ENCODE results near the gene CDH13. TPM values are rescaled to one million over a fixed set of nuclear protein-coding genes. Genes with fewer than 3 reads are reported as not detected.

The CDH13 gene
- total RNA-seq, 1 donor from 2014 or later = not detected

GRCh38 chr16:82735673-82736091, 108.9 kb downstream of the CDH13 start:
- H3K4me1 Mint-ChIP-seq = no peaks in the 10 kb centered on the region
- H3K4me3 Mint-ChIP-seq = no peak overlapping the region
- peaks cover 12% of the 10 kb centered on the region for H3K27me3 Mint-ChIP-seq
- no peak overlapping the region for H3K27ac Mint-ChIP-seq
- H3K9me3 Mint-ChIP-seq = peaks cover 4% of the 10 kb centered on the region
- DNase-seq = no peak
- intact Hi-C loops (cut with micrococcal nuclease) = no loop called here
- H3K36me3 Mint-ChIP-seq (ENCODE audit: low read depth) = no peaks in the 10 kb centered on the region

DNA sequence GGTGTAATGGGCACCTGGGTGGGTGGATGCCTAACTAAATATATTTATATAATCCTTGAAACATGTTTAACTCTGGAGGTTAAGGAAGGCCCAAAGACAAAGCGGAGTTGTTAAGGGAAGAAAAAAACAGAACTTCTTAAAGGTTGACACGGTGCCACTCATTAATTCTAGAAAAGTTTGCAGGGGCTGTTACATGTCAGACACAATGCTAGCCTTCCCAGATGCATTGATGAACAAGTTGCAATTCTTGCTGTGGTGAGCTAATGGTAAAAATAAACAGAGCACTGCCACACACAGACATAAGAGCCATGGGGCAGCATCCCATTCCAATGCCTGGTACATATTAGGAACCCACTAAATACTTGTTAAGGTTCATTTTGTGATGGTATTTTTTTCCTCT, 109.5 kb downstream of the CDH13 start:
- Mint-ChIP-seq H3K4me3 (no peak overlapping the region), H3K27me3 (peaks cover 17% of the 10 kb centered on the region), H3K4me1 (no peaks in the 10 kb centered on the region), H3K27ac (no peak overlapping the region), H3K9me3 (peaks cover 4% of the 10 kb centered on the region), H3K36me3 (ENCODE audit: low read depth) (no peaks in the 10 kb centered on the region)
- intact Hi-C loops (cut with micrococcal nuclease) = no loop called here
- no peak for DNase-seq

- Mint-ChIP-seq H3K9me3 (no peaks in the 10 kb centered on the region), H3K4me3 (no peak overlapping the region), H3K27ac (no peak overlapping the region), H3K36me3 (ENCODE audit: low read depth) (no peaks in the 10 kb centered on the region), H3K4me1 (no peaks in the 10 kb centered on the region), H3K27me3 (peaks cover 17% of the 10 kb centered on the region)
- intact Hi-C loops (cut with micrococcal nuclease) = no loop called here
- DNase-seq = no peak
These were observed 111.9 kb downstream of the CDH13 start for GRCh38 chr16:82738699-82739098.

DNA sequence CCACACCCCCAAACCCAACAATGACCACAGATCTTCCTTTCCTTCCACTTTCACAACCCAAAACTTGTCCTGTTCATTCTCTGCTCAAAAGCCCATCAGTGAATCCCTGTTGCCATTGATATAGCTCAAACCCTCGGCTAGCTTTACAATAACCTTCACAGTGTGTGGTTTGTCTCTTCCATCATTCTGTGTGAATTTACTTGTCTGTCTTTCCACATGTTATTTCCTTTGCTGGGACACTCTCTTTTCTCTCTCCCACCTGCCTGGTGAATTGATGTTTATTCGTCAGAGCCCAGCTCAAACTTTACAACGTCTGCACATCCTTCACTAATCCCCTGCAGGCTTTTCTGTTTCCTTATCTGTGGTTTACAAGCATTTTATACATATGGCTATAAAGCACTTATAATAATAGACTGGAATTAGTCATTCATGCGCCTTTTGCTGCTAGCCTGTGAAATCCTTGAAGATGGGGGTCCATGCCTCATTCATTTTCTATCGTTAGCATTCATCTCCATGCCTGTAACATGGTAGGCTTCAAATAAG, 114.4 kb downstream of the CDH13 start:
- Mint-ChIP-seq H3K36me3 (ENCODE audit: low read depth) (no peaks in the 10 kb centered on the region), H3K27ac (no peak overlapping the region), H3K9me3 (no peaks in the 10 kb centered on the region), H3K4me3 (no peak overlapping the region), H3K4me1 (no peaks in the 10 kb centered on the region), H3K27me3 (peaks cover 23% of the 10 kb centered on the region)
- no peak for DNase-seq
- intact Hi-C loops (cut with micrococcal nuclease) = no loop called here

- intact Hi-C loops (cut with micrococcal nuclease) = no loop called here
- H3K9me3 Mint-ChIP-seq = no peaks in the 10 kb centered on the region
- peaks cover 1% of the 10 kb centered on the region for H3K4me1 Mint-ChIP-seq
- no peaks in the 10 kb centered on the region for H3K36me3 Mint-ChIP-seq (ENCODE audit: low read depth)
- H3K4me3 Mint-ChIP-seq = no peak overlapping the region
- no peak overlapping the region for H3K27ac Mint-ChIP-seq
- peaks cover 26% of the 10 kb centered on the region for H3K27me3 Mint-ChIP-seq
- DNase-seq = no peak
These were observed 118.2 kb downstream of the CDH13 start for GRCh38 chr16:82744958-82745357.

GRCh38 chr16:82748026-82748425, 121.3 kb downstream of the CDH13 start:
- no peak for DNase-seq
- H3K27ac Mint-ChIP-seq = no peak overlapping the region
- H3K9me3 Mint-ChIP-seq = no peaks in the 10 kb centered on the region
- H3K27me3 Mint-ChIP-seq = peaks cover 28% of the 10 kb centered on the region
- intact Hi-C loops (cut with micrococcal nuclease) = no loop called here
- H3K36me3 Mint-ChIP-seq (ENCODE audit: low read depth) = no peaks in the 10 kb centered on the region
- H3K4me1 Mint-ChIP-seq = peaks cover 4% of the 10 kb centered on the region
- no peak overlapping the region for H3K4me3 Mint-ChIP-seq

- Mint-ChIP-seq H3K4me1 (peaks cover 4% of the 10 kb centered on the region), H3K27ac (no peak overlapping the region), H3K36me3 (ENCODE audit: low read depth) (no peaks in the 10 kb centered on the region), H3K9me3 (no peaks in the 10 kb centered on the region), H3K4me3 (no peak overlapping the region), H3K27me3 (peaks cover 26% of the 10 kb centered on the region)
- DNase-seq = no peak
- intact Hi-C loops (cut with micrococcal nuclease) = no loop called here
These were observed 123.3 kb downstream of the CDH13 start for GRCh38 chr16:82750068-82750467.

- DNase-seq = no peak
- H3K4me3 Mint-ChIP-seq = no peak overlapping the region
- H3K27me3 Mint-ChIP-seq = peaks cover 25% of the 10 kb centered on the region
- intact Hi-C loops (cut with micrococcal nuclease) = no loop called here
- no peak overlapping the region for H3K27ac Mint-ChIP-seq
- peaks cover 4% of the 10 kb centered on the region for H3K4me1 Mint-ChIP-seq
- H3K36me3 Mint-ChIP-seq (ENCODE audit: low read depth) = no peaks in the 10 kb centered on the region
- no peaks in the 10 kb centered on the region for H3K9me3 Mint-ChIP-seq
These were observed 124.3 kb downstream of the CDH13 start for GRCh38 chr16:82751020-82751419.

DNA sequence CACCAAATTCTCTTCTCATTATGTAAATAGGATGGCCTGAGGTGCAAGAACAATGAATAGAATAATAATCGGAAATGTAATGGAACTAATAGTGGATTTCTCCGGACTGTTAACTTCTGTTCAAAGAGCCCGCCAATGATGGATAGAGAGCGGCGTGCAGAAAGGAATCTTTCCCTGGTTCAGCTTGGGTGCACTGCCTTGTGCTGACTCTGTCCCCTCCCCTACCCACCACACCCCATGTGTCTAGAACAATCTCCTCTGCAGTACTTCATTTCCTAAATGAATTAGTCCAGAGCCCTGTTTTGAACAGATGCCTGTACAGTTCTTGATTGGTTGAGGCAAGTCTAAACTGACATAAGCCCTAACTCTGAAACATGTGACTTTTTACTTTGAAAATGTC, 125.4 kb downstream of the CDH13 start:
- H3K36me3 Mint-ChIP-seq (ENCODE audit: low read depth) = no peaks in the 10 kb centered on the region
- no peak for DNase-seq
- no peak overlapping the region for H3K27ac Mint-ChIP-seq
- intact Hi-C loops (cut with micrococcal nuclease) = no loop called here
- H3K9me3 Mint-ChIP-seq = no peaks in the 10 kb centered on the region
- no peak overlapping the region for H3K4me3 Mint-ChIP-seq
- peaks cover 25% of the 10 kb centered on the region for H3K27me3 Mint-ChIP-seq
- peaks cover 4% of the 10 kb centered on the region for H3K4me1 Mint-ChIP-seq

- Mint-ChIP-seq H3K36me3 (ENCODE audit: low read depth) (no peaks in the 10 kb centered on the region), H3K9me3 (no peaks in the 10 kb centered on the region), H3K27ac (no peak overlapping the region), H3K4me1 (peaks cover 4% of the 10 kb centered on the region), H3K4me3 (no peak overlapping the region), H3K27me3 (peaks cover 18% of the 10 kb centered on the region)
- intact Hi-C loops (cut with micrococcal nuclease) = no loop called here
- DNase-seq = no peak
These were observed 127.1 kb downstream of the CDH13 start for GRCh38 chr16:82753821-82754220.

- no peak for DNase-seq
- peaks cover 13% of the 10 kb centered on the region for H3K27me3 Mint-ChIP-seq
- peaks cover 4% of the 10 kb centered on the region for H3K4me1 Mint-ChIP-seq
- H3K9me3 Mint-ChIP-seq = no peaks in the 10 kb centered on the region
- H3K27ac Mint-ChIP-seq = no peak overlapping the region
- intact Hi-C loops (cut with micrococcal nuclease) = no loop called here
- no peaks in the 10 kb centered on the region for H3K36me3 Mint-ChIP-seq (ENCODE audit: low read depth)
- H3K4me3 Mint-ChIP-seq = no peak overlapping the region
These were observed 128.1 kb downstream of the CDH13 start for GRCh38 chr16:82754716-82755513.

DNA sequence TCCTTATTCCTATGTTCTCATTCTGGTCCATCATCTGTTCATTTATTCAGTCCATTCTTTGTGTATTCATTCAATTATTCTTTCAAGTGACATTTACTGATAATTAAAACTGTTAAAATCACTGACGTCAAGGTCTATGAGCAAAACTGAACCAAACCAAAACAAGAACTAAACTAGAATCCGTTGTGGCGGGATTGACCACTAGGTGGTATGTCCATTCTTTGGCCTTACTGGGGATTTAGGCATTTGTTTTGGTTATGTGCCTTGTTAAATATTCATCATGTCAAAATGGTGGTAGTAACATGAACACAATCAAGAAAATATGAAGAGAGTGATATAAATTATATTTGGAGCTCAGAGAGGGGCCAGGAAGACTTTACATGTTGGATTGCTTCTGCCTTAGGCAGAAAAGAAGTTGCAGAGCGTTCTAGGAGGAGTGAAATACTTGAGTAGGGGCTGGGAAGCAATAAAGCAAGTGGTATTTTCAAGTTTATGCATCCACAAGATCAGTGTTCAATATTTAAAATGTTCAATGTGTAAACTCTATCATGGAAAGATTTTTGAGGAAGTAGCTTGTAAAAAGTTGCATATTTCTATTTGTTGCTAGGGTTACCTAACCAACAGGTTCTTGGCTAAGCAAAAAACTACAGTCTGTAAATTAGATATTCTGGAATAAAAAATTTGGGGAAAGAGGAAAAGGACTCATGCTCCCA, 129.0 kb downstream of the CDH13 start:
- no peak for DNase-seq
- Mint-ChIP-seq H3K27ac (no peak overlapping the region), H3K4me3 (no peak overlapping the region), H3K9me3 (no peaks in the 10 kb centered on the region), H3K27me3 (peaks cover 12% of the 10 kb centered on the region), H3K4me1 (peaks cover 2% of the 10 kb centered on the region), H3K36me3 (ENCODE audit: low read depth) (no peaks in the 10 kb centered on the region)
- intact Hi-C loops (cut with micrococcal nuclease) = no loop called here

DNA sequence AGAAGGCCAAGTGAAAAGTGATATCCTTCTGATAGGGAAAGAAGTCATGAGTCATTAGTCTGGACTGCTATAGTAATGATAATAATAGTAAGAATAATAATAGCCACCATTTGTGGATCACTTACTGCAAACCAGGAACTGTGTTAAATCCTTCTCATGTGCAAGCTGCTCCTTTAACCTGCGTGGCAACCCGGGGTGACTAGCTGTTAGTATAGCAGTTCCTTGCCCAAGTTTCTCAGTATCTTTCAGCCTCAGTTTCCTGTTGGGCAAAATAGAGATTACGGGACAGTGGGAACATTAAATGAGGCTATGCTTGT, 129.5 kb downstream of the CDH13 start:
- DNase-seq = no peak
- Mint-ChIP-seq H3K4me1 (peaks cover 2% of the 10 kb centered on the region), H3K9me3 (no peaks in the 10 kb centered on the region), H3K36me3 (ENCODE audit: low read depth) (no peaks in the 10 kb centered on the region), H3K27me3 (peaks cover 8% of the 10 kb centered on the region), H3K4me3 (no peak overlapping the region), H3K27ac (no peak overlapping the region)
- intact Hi-C loops (cut with micrococcal nuclease) = no loop called here

- H3K27me3 Mint-ChIP-seq = peaks cover 6% of the 10 kb centered on the region
- no peak overlapping the region for H3K27ac Mint-ChIP-seq
- H3K4me3 Mint-ChIP-seq = no peak overlapping the region
- H3K36me3 Mint-ChIP-seq (ENCODE audit: low read depth) = no peaks in the 10 kb centered on the region
- intact Hi-C loops (cut with micrococcal nuclease) = no loop called here
- peaks cover 4% of the 10 kb centered on the region for H3K4me1 Mint-ChIP-seq
- no peak for DNase-seq
- no peaks in the 10 kb centered on the region for H3K9me3 Mint-ChIP-seq
These were observed 131.6 kb downstream of the CDH13 start for GRCh38 chr16:82758406-82758805.
